Measurements from ENCODE around the gene DCLRE1B.

DNA sequence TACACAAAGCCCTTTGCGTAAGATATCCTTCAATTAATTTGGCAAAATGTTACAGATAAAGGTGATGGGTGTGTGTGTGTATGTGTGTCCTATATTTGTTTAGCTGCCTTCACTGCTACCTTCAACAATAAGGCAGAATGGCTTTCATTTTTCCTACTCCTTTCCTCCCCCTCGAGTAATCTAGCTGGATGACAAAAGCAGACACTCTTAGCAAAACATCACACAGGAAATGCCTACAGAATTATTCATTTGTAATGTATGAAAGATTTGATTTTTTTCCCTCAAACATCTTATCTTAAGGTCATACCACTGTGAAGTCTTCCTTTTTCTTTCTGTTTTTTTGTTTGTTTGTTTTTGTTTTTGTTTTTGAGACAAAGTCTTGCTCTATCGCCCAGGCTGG is 44.2 kb upstream of the DCLRE1B start:
- TF ChIP-seq, protein P1, sequence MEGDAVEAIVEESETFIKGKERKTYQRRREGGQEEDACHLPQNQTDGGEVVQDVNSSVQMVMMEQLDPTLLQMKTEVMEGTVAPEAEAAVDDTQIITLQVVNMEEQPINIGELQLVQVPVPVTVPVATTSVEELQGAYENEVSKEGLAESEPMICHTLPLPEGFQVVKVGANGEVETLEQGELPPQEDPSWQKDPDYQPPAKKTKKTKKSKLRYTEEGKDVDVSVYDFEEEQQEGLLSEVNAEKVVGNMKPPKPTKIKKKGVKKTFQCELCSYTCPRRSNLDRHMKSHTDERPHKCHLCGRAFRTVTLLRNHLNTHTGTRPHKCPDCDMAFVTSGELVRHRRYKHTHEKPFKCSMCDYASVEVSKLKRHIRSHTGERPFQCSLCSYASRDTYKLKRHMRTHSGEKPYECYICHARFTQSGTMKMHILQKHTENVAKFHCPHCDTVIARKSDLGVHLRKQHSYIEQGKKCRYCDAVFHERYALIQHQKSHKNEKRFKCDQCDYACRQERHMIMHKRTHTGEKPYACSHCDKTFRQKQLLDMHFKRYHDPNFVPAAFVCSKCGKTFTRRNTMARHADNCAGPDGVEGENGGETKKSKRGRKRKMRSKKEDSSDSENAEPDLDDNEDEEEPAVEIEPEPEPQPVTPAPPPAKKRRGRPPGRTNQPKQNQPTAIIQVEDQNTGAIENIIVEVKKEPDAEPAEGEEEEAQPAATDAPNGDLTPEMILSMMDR (conservative IDR thresholded peaks at IDR 0.05; ENCODE audit: low read length) = no peak
- TF ChIP-seq EZH2phosphoT487 (IDR thresholded peaks at IDR 0.05; ENCODE audit: borderline replicate concordance) = no peak

Measured in Loucy (cell line).